Neural cell (in vitro differentiated cells): Measurements from ENCODE around the gene SKIDA1. TPM values are rescaled to one million over a fixed set of nuclear protein-coding genes. Genes with fewer than 3 reads are reported as not detected.

ENCODE experiments used
- H2AFZ ChIP-seq: fragments of 200-600, 300-800 bp; sonication (generic), shearing (Covaris generic); 2 replicates; pipeline ENCODE4 v1.6.0; 2014; ENCODE audit warnings: low read depth, mild to moderate bottlenecking, antibody characterized with exemption, low read length, moderate library complexity
- H3F3A ChIP-seq: fragments of 200-600 bp; shearing (Covaris generic); 2 replicates; pipeline ENCODE4 v1.6.1; 2016; ENCODE audit warnings: mild to moderate bottlenecking, moderate library complexity, mixed read lengths, antibody characterized with exemption, low read length; ENCODE audit not compliant: insufficient read depth, poor library complexity, severe bottlenecking
- H3K27ac ChIP-seq: fragments of 200-600, 300-800 bp; sonication (generic), shearing (Covaris generic); 2 replicates; pipeline ENCODE4 v1.5.1; 2014; ENCODE audit warnings: mild to moderate bottlenecking, low read length, moderate library complexity
- H3K27me3 ChIP-seq: fragments of 300-800, 200-600 bp; sonication (generic), shearing (Covaris generic); 2 replicates; pipeline ENCODE4 v1.6.0; 2014; ENCODE audit warnings: mild to moderate bottlenecking, low read depth, low read length, moderate library complexity; ENCODE audit not compliant: insufficient read depth
- H3K36me3 ChIP-seq: fragments of 300-800, 200-600 bp; sonication (generic), shearing (Covaris generic); 2 replicates; pipeline ENCODE4 v1.5.1; 2014; ENCODE audit warnings: mild to moderate bottlenecking, antibody characterized with exemption, low read length, moderate library complexity; ENCODE audit not compliant: insufficient read depth
- H3K4me2 ChIP-seq: fragments of 300-800, 200-600 bp; sonication (generic), shearing (Covaris generic); 2 replicates; pipeline ENCODE4 v1.6.0; 2014; ENCODE audit warnings: mild to moderate bottlenecking, low read length
- H3K4me3 ChIP-seq: fragments of 300-800, 200-600 bp; sonication (generic), shearing (Covaris generic); 2 replicates; pipeline ENCODE4 v1.5.1; 2014; ENCODE audit warnings: mild to moderate bottlenecking, low read length, moderate library complexity
- H3K79me2 ChIP-seq: fragments of 200-600 bp; shearing (Covaris generic); replicated peaks from 2 replicates; pipeline ENCODE4 v1.6.0; 2014; ENCODE audit warnings: mild to moderate bottlenecking, low read length, moderate library complexity; ENCODE audit not compliant: insufficient read depth
- H3K9ac ChIP-seq: fragments of 300-800, 200-600 bp; sonication (generic), shearing (Covaris generic); 2 replicates; pipeline ENCODE4 v1.6.1; 2016; ENCODE audit warnings: mild to moderate bottlenecking, low read length, mixed read lengths
- H3K9me2 ChIP-seq: fragments of 200-600 bp; shearing (Covaris generic); 2 replicates; pipeline ENCODE4 v1.6.1; 2016; ENCODE audit warnings: mild to moderate bottlenecking, low read length, mixed read lengths; ENCODE audit not compliant: insufficient read depth
- H3K9me3 ChIP-seq: fragments of 200-600, 300-800 bp; sonication (generic), shearing (Covaris generic); 2 replicates; pipeline ENCODE4 v1.6.1; 2016; ENCODE audit warnings: mild to moderate bottlenecking, mixed run types, low read length, moderate library complexity, mixed read lengths
- H4K20me1 ChIP-seq: fragments of 200-600 bp; shearing (Covaris generic); 2 replicates; pipeline ENCODE4 v1.6.1; 2016; ENCODE audit warnings: mild to moderate bottlenecking, mixed run types; ENCODE audit not compliant: insufficient read depth
- EP300 ChIP-seq: fragments of 450-650 bp; conservative IDR thresholded peaks from 2 replicates; pipeline ENCODE4 v1.6.1; 2014; ENCODE audit warnings: antibody characterized with exemption, mild to moderate bottlenecking, moderate library complexity; ENCODE audit not compliant: poor library complexity, severe bottlenecking
- EZH2 ChIP-seq: fragments of 200-600, 300-800 bp; shearing (Covaris generic), sonication (generic); IDR thresholded peaks from 2 replicates; pipeline ENCODE4 v1.6.1; 2014; ENCODE audit warnings: antibody characterized with exemption, low read length, borderline replicate concordance, mild to moderate bottlenecking; ENCODE audit not compliant: insufficient read depth, poor library complexity, severe bottlenecking
- MXI1 ChIP-seq: fragments of 450-650 bp; conservative IDR thresholded peaks from 2 replicates; pipeline ENCODE4 v1.6.1; 2014; ENCODE audit warnings: antibody characterized with exemption, mild to moderate bottlenecking; ENCODE audit not compliant: poor library complexity, severe bottlenecking
- POLR2AphosphoS5 ChIP-seq: IDR thresholded peaks from 2 replicates; pipeline ENCODE4 v1.6.1; 2012
- RAD21 ChIP-seq: fragments of 450-650 bp; conservative IDR thresholded peaks from 2 replicates; pipeline ENCODE4 v1.6.1; 2014; ENCODE audit warnings: antibody characterized with exemption, mild to moderate bottlenecking, moderate library complexity
- SMC3 ChIP-seq: fragments of 450-650 bp; conservative IDR thresholded peaks from 2 replicates; pipeline ENCODE4 v1.6.1; 2014; ENCODE audit warnings: antibody characterized with exemption, mild to moderate bottlenecking, moderate library complexity; ENCODE audit not compliant: poor library complexity
- TAF1 ChIP-seq: IDR thresholded peaks from 2 replicates; pipeline ENCODE4 v1.6.1; 2012; ENCODE audit warnings: low read depth
- polyA plus RNA-seq: library from polyadenylated mRNA; depleted of rRNA; stranded (reverse); fragments of >200 nt; gene quantifications from 2 replicates; pipeline ENCODE4 v1.2.3, GENCODE V29; 2014
- small RNA-seq, 3 experiments: library from RNA; depleted of rRNA; stranded (forward); fragments of <200 nt; gene quantifications; one replicate each; pipeline ENCODE3, GENCODE V24; 2012
- TF ChIP-seq, protein P1 (sequence below): IDR thresholded peaks from 2 replicates; pipeline ENCODE4 v1.6.1; 2012; ENCODE audit warnings: borderline replicate concordance
- TF ChIP-seq, protein P2 (sequence below): fragments of 450-650 bp; IDR thresholded peaks from 2 replicates; pipeline ENCODE4 v1.5.1; 2014; ENCODE audit warnings: antibody characterized with exemption, mild to moderate bottlenecking, moderate library complexity; ENCODE audit not compliant: poor library complexity, severe bottlenecking

The SKIDA1 gene
- polyA plus RNA-seq, 1 donor from 2014 or later = 3.7 TPM

- Histone ChIP-seq H3K9me2 (no peaks in the 10 kb centered on the region), H3K27me3 (no peaks in the 10 kb centered on the region), H3K27ac (no peak overlapping the region), H3K4me2 (no peak overlapping the region), H3K4me3 (no peak overlapping the region), H3K9me3 (no peaks in the 10 kb centered on the region), H3F3A (no peaks in the 10 kb centered on the region), H3K9ac (no peak overlapping the region), H4K20me1 (no peaks in the 10 kb centered on the region), H3K36me3 (no peaks in the 10 kb centered on the region), H3K79me2 (no peaks in the 10 kb centered on the region), H2AFZ (no peak overlapping the region)
- TF ChIP-seq MXI1 (no peak), EP300 (no peak), POLR2AphosphoS5 (no peak)
Observed at GRCh38 chr10:21467633-21468032, 57.8 kb downstream of the SKIDA1 start.

DNA sequence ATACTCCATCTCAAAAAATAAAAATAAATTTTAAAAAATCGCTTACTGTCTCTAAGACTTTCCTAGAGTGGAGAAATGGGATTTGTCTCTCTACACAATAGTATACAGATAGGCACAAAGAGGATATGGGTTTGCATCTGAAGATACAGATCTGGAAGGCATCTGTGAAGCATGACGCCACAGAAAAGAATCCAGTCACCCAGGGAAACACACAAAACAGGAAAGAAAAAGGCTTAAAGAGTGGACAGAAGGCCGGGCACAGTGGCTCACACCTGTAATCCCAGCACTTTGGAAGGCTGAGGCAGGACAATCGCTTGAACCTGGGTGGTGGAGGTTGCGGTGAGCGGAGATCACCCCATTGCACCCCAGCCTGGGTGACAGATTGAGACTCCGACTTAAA is 61.3 kb downstream of the SKIDA1 start:
- Histone ChIP-seq H3K27ac (no peak overlapping the region), H3K4me3 (no peak overlapping the region), H3K9me3 (no peaks in the 10 kb centered on the region), H3K36me3 (no peaks in the 10 kb centered on the region), H4K20me1 (no peaks in the 10 kb centered on the region), H3K9me2 (no peaks in the 10 kb centered on the region), H3K79me2 (no peaks in the 10 kb centered on the region), H3K4me2 (no peak overlapping the region), H3F3A (no peaks in the 10 kb centered on the region), H2AFZ (no peak overlapping the region), H3K27me3 (no peaks in the 10 kb centered on the region), H3K9ac (no peak overlapping the region)
- TF ChIP-seq MXI1 (no peak), TAF1 (no peak), RAD21 (no peak), EZH2 (no peak), POLR2AphosphoS5 (no peak), EP300 (no peak), SMC3 (no peak)
- TF ChIP-seq, protein P1, sequence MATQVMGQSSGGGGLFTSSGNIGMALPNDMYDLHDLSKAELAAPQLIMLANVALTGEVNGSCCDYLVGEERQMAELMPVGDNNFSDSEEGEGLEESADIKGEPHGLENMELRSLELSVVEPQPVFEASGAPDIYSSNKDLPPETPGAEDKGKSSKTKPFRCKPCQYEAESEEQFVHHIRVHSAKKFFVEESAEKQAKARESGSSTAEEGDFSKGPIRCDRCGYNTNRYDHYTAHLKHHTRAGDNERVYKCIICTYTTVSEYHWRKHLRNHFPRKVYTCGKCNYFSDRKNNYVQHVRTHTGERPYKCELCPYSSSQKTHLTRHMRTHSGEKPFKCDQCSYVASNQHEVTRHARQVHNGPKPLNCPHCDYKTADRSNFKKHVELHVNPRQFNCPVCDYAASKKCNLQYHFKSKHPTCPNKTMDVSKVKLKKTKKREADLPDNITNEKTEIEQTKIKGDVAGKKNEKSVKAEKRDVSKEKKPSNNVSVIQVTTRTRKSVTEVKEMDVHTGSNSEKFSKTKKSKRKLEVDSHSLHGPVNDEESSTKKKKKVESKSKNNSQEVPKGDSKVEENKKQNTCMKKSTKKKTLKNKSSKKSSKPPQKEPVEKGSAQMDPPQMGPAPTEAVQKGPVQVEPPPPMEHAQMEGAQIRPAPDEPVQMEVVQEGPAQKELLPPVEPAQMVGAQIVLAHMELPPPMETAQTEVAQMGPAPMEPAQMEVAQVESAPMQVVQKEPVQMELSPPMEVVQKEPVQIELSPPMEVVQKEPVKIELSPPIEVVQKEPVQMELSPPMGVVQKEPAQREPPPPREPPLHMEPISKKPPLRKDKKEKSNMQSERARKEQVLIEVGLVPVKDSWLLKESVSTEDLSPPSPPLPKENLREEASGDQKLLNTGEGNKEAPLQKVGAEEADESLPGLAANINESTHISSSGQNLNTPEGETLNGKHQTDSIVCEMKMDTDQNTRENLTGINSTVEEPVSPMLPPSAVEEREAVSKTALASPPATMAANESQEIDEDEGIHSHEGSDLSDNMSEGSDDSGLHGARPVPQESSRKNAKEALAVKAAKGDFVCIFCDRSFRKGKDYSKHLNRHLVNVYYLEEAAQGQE = no peak
- TF ChIP-seq, protein P2, sequence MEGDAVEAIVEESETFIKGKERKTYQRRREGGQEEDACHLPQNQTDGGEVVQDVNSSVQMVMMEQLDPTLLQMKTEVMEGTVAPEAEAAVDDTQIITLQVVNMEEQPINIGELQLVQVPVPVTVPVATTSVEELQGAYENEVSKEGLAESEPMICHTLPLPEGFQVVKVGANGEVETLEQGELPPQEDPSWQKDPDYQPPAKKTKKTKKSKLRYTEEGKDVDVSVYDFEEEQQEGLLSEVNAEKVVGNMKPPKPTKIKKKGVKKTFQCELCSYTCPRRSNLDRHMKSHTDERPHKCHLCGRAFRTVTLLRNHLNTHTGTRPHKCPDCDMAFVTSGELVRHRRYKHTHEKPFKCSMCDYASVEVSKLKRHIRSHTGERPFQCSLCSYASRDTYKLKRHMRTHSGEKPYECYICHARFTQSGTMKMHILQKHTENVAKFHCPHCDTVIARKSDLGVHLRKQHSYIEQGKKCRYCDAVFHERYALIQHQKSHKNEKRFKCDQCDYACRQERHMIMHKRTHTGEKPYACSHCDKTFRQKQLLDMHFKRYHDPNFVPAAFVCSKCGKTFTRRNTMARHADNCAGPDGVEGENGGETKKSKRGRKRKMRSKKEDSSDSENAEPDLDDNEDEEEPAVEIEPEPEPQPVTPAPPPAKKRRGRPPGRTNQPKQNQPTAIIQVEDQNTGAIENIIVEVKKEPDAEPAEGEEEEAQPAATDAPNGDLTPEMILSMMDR = no peak

Small RNA genes within 50 kb of the gene (small RNA-seq; reads per million reads assigned to genes)
- gene MIR1915 = 0 to 0.13 (median 0) reads per million in 3 experiments
- gene RF00019 = 0 to 1.2 (median 0) reads per million in 3 experiments
- 0 to 0.16 (median 0) reads per million in 3 experiments for gene RNU6-306P

Other genes starting within 250 kb of the SKIDA1 start
- gene MLLT10, start 8.6 kb upstream of the SKIDA1 start, polyA plus RNA-seq = 31.0 and 34.0 TPM in 2 replicates